Left ventricle myocardium inferior (tissue), 1 donor: ENCODE results near the gene FOXO4. TPM values are rescaled to one million over a fixed set of nuclear protein-coding genes. Genes with fewer than 3 reads are reported as not detected.
A peak's percentile ranks its signal among the peaks of the same experiment; 100 is the strongest.

Experiments used
- DNase-seq: peaks from one replicate; pipeline ENCODE4 v3.0.0-alpha.2; 2020
- H3K27ac ChIP-seq: fragments of 200-600 bp; replicated peaks from 2 replicates; pipeline ENCODE4 v1.8.0; 2021
- H3K27me3 ChIP-seq: fragments of 200-600 bp; 2 replicates; pipeline ENCODE4 v1.8.0; 2021; ENCODE audit warnings: low read depth
- H3K36me3 ChIP-seq: fragments of 200-600 bp; 2 replicates; pipeline ENCODE4 v1.8.0; 2021
- H3K4me1 ChIP-seq: fragments of 200-600 bp; 2 replicates; pipeline ENCODE4 v1.8.0; 2021
- H3K4me3 ChIP-seq: fragments of 200-600 bp; 2 replicates; pipeline ENCODE4 v1.8.0; 2021; ENCODE audit warnings: mild to moderate bottlenecking, moderate library complexity
- H3K9me3 ChIP-seq: fragments of 200-600 bp; replicated peaks from 2 replicates; pipeline ENCODE4 v1.8.0; 2021
- CTCF ChIP-seq: fragments of 200-600 bp; IDR thresholded peaks from 2 replicates; pipeline ENCODE4 v1.8.0; 2021; ENCODE audit warnings: antibody characterized with exemption, mild to moderate bottlenecking, borderline replicate concordance
- intact Hi-C: fragments of 100-400 bp; cut with micrococcal nuclease; formaldehyde crosslinking; loops from one replicate; pipeline ENCODE4 v1.11.0; 2022
- total RNA-seq: library from RNA; stranded (reverse); fragmentation: NEBNext Ultra II Directional; extraction: Animal tissue kit (Norgen Biotek cat#: 25700); gene quantifications from one replicate; pipeline ENCODE4 v1.2.1, GENCODE V29; 2021
- donor health status: DM: no; HTN: yes; CAD: no; lungs with severe emphysema.

FOXO4 gene
- total RNA-seq, 1 donor from 2014 or later = 39.5 TPM

- intact Hi-C loops = no loop called here
- no peak for DNase-seq
- H3K9me3 ChIP-seq = no peaks in the 10 kb centered on the region
- H3K27me3 ChIP-seq = no peaks in the 10 kb centered on the region
- TF ChIP-seq CTCF = no peak
- peaks cover 6% of the 10 kb centered on the region for H3K4me1 ChIP-seq
- H3K36me3 ChIP-seq = peaks cover 7% of the 10 kb centered on the region
- peak within 1 kb of the TSS; percentile 44 for H3K4me3 ChIP-seq
- H3K27ac ChIP-seq = no peak within 1 kb of the TSS
Observed at GRCh38 chrX:71144651-71145050, 49.0 kb downstream of the FOXO4 start, which contains the start of gene NLGN3. NLGN3 (plus strand) TSS chrX:71144841; CDS start chrX:71147750, 2,909 bp downstream.

GRCh38 chrX:71147496-71148277, 52.0 kb downstream of the FOXO4 start:
- no peak overlapping the region for H3K27ac ChIP-seq
- no peaks in the 10 kb centered on the region for H3K36me3 ChIP-seq
- no peak overlapping the region for H3K4me3 ChIP-seq
- intact Hi-C loops = no loop called here
- TF ChIP-seq CTCF = no peak
- no peaks in the 10 kb centered on the region for H3K27me3 ChIP-seq
- peaks cover 6% of the 10 kb centered on the region for H3K4me1 ChIP-seq
- H3K9me3 ChIP-seq = no peaks in the 10 kb centered on the region
- DNase-seq = no peak

- intact Hi-C loops = no loop called here
- no peak for DNase-seq
- no peak for TF ChIP-seq CTCF
Observed at GRCh38 chrX:71148278-71148663, 52.6 kb downstream of the FOXO4 start.

GRCh38 chrX:71151366-71151765, 55.7 kb downstream of the FOXO4 start:
- no peaks in the 10 kb centered on the region for H3K9me3 ChIP-seq
- H3K4me1 ChIP-seq = no peaks in the 10 kb centered on the region
- intact Hi-C loops = no loop called here
- H3K27ac ChIP-seq = no peak overlapping the region
- no peaks in the 10 kb centered on the region for H3K36me3 ChIP-seq
- H3K4me3 ChIP-seq = no peak overlapping the region
- no peak for TF ChIP-seq CTCF
- no peak for DNase-seq
- H3K27me3 ChIP-seq = no peaks in the 10 kb centered on the region

More at GRCh38 chrX:71148278-71148663, 52.6 kb downstream of the FOXO4 start:
- Histone ChIP-seq H3K9me3 (no peaks in the 10 kb centered on the region), H3K27ac (no peak overlapping the region), H3K4me3 (no peak overlapping the region), H3K36me3 (no peaks in the 10 kb centered on the region), H3K4me1 (peaks cover 6% of the 10 kb centered on the region), H3K27me3 (no peaks in the 10 kb centered on the region)

Other genes with a start within 250 kb of the FOXO4 start
- gene TEX11, start 187.1 kb upstream of the FOXO4 start, total RNA-seq = not detected
- gene SLC7A3, start 164.8 kb upstream of the FOXO4 start, total RNA-seq = not detected
- gene SNX12, start 27.5 kb upstream of the FOXO4 start, total RNA-seq = 42.7 TPM
- gene CXorf65, start 10.9 kb downstream of the FOXO4 start, total RNA-seq = not detected
- gene IL2RG, start 15.7 kb downstream of the FOXO4 start, total RNA-seq = 0.99 TPM
- gene MED12, start 22.7 kb downstream of the FOXO4 start, total RNA-seq = 23.2 TPM
- gene NLGN3, start 49.0 kb downstream of the FOXO4 start, total RNA-seq = 0.41 TPM
- not detected for gene GJB1, start 127.4 kb downstream of the FOXO4 start, total RNA-seq
- 14.3 TPM for gene ZMYM3, start 158.3 kb downstream of the FOXO4 start, total RNA-seq
- gene NONO, start 187.8 kb downstream of the FOXO4 start, total RNA-seq = 99.2 TPM
- 111 TPM for gene ITGB1BP2, start 205.9 kb downstream of the FOXO4 start, total RNA-seq